ENCODE measurements around the gene GOLT1A. TPM values are rescaled to one million over a fixed set of nuclear protein-coding genes. Genes with fewer than 3 reads are reported as not detected.

The GOLT1A gene
- total and polyA plus RNA-seq, 2 of the 8 experiments (the other 6 are each of a cell fraction or from before 2014, with no cell fraction given): 7.5 to 8.5 TPM

DNA sequence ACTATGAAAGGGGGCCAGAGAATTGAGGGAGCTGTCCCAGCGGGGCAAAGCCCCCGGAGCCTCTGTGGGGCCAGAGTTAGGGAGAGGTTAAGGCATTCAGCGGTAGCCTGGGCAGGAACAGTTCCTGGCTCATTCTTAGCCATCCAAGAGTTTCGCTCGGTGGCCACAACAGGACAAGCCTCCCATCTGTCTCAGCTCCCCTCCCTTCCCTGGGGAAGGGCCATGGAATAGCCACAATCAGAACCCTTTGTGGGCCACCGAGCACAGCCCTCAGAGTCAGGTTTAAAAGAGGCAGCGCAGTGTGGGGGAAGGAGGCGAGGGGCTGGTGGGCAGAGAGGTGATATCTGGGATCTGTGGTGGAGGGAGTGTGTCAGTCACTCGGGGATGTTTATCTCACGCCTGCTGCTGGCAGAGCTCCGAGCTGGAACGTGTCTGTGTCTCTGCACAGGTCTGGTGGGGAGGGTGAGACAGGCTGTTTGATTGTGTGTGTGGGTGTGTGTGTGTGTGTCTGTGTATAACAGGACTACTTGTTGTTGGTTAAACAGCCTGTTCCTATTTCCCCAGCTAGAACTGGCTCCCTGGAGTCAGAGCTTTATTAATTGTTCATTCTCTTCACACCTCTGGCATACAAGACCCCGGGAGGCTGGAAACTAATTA lies 49.6 kb upstream of the GOLT1A start:
- Histone ChIP-seq H3K79me1 (ENCODE audit: low read depth, low read length) (no peaks in the 10 kb centered on the region), H3K9me3 (ENCODE audit: insufficient read depth in 2 of 2, low read depth in 1 of 2, low read length in 1 of 2) (no peaks in the 10 kb centered on the region), H3K4me2 (ENCODE audit: insufficient read depth in 1 of 2, low read depth in 2 of 2, low read length in 2 of 2) (no peak overlapping the region), H2BK5ac (ENCODE audit: low read depth, low read length) (no peak overlapping the region), H3K23me2 (ENCODE audit: low read depth, low read length) (no peaks in the 10 kb centered on the region), H2AK5ac (ENCODE audit: low read depth, low read length) (no peak overlapping the region), H3K4ac (replicated peaks; ENCODE audit: insufficient read length, low read depth, low read length) (no peak overlapping the region), H3K56ac (replicated peaks; ENCODE audit: insufficient read length, low read depth, low read length) (no peak overlapping the region), H4K20me1 (replicated peaks in 1 of 2; ENCODE audit: control insufficient read depth in 1 of 2, insufficient read depth in 2 of 2, low read length in 2 of 2) (no peaks in the 10 kb centered on the region), H3K4me1 (replicated peaks in 1 of 4; ENCODE audit: control insufficient read depth in 3 of 4, insufficient read depth in 4 of 4, low read length in 3 of 4) (no peaks in the 10 kb centered on the region), H2BK20ac (ENCODE audit: low read length) (no peak overlapping the region), H4K91ac (replicated peaks; ENCODE audit: insufficient read length, low read length) (no peak overlapping the region), H2BK15ac (ENCODE audit: low read length) (no peak overlapping the region), H3K14ac (ENCODE audit: insufficient read length) (no peak overlapping the region), H2BK120ac (replicated peaks; ENCODE audit: low read depth, low read length) (no peak overlapping the region), H2BK12ac (ENCODE audit: low read depth, low read length) (no peak overlapping the region), H3K79me2 (ENCODE audit: control insufficient read depth in 1 of 2, insufficient read depth in 2 of 2, low read length in 2 of 2) (no peaks in the 10 kb centered on the region), H4K5ac (ENCODE audit: insufficient read length, low read depth, low read length) (no peak overlapping the region), H3K4me3 (ENCODE audit: extremely low read depth in 1 of 4, insufficient read depth in 2 of 4, low read depth in 3 of 4, low read length in 4 of 4) (no peak overlapping the region), H3K23ac (ENCODE audit: insufficient read length) (no peak overlapping the region), H3K36me3 (ENCODE audit: control insufficient read depth in 2 of 4, insufficient read depth in 4 of 4, low read length in 3 of 4) (peaks cover 0 to 4% (median 0%) of the 10 kb centered on the region in 4 experiments; a peak in 1 of 8 replicates), H4K8ac (ENCODE audit: extremely low read depth, insufficient read depth, low read length) (no peak overlapping the region), H3K27ac (ENCODE audit: low read depth, low read length) (no peak overlapping the region), H3K18ac (ENCODE audit: extremely low read depth, low read length) (no peak overlapping the region), H2AFZ (ENCODE audit: low read length) (no peak overlapping the region), H3K27me3 (replicated peaks in 1 of 4; ENCODE audit: control insufficient read depth in 3 of 4, extremely low read depth in 1 of 4, insufficient read depth in 3 of 4, low read length in 3 of 4) (no peaks in the 10 kb centered on the region), H3K9ac (replicated peaks in 1 of 4; ENCODE audit: extremely low read depth in 1 of 4, low read depth in 3 of 4, low read length in 3 of 4) (no peak overlapping the region)
- FAIRE-seq (no peak), DNase-seq (ENCODE audit: low read depth in 1 of 2, low spot score in 2 of 2) (no peak)
- no peak for TF ChIP-seq POLR2A (IDR thresholded peaks at IDR 0.05; ENCODE audit: control extremely low read depth in 1 of 2, low read depth in 2 of 2, low read length in 2 of 2)
- TF ChIP-seq TBP (IDR thresholded peaks at IDR 0.05; ENCODE audit: low read depth, low read length): no peak
- no peak for TF ChIP-seq SIX5 (IDR thresholded peaks at IDR 0.05; ENCODE audit: low read depth, low read length)
- no peak for TF ChIP-seq NRF1 (IDR thresholded peaks at IDR 0.05; ENCODE audit: low read depth, low read length)
- no peak for TF ChIP-seq ZNF274 (IDR thresholded peaks at IDR 0.05; ENCODE audit: borderline replicate concordance, extremely low read depth, low read length)
- no peak for TF ChIP-seq KDM5A (IDR thresholded peaks at IDR 0.05; ENCODE audit: low read length)
- TF ChIP-seq HDAC2 (IDR thresholded peaks at IDR 0.05; ENCODE audit: borderline replicate concordance in 1 of 2, low read depth in 2 of 2, low read length in 2 of 2): no peak
- 92% methylated on average over 13 of the region's 13 CpGs; no CpG with 5 or more reads in 1 of the 2 experiments for WGBS, 2 experiments (ENCODE audit: extremely low coverage in 1 of 2, insufficient coverage in 1 of 2, insufficient read length in 1 of 2, insufficient replicate concordance in 2 of 2, low coverage in 1 of 2, low lambda C conversion rate in 2 of 2, missing lambda C conversion rate in 1 of 2)
- ChIA-PET CTCF (ENCODE audit: partially characterized antibody) (interaction anchor here (1.0 to 19.1 kb wide), 13 partner anchors 9 to 240 kb away, joined by 3 to 335 read pairs (median 5); partner anchors contain the start of gene PLEKHA6), POLR2A (ENCODE audit: partially characterized antibody) (interaction anchor here (3.1 kb wide), 1 partner anchor 8 kb away, joined by 6 read pairs; no protein-coding TSS in a partner anchor)
